Measurements from ENCODE around the gene FAM227B. TPM values are rescaled to one million over a fixed set of nuclear protein-coding genes. Genes with fewer than 3 reads are reported as not detected.

Gene FAM227B
- total RNA-seq, 1 donor from 2014 or later: 7.8 TPM

DNA sequence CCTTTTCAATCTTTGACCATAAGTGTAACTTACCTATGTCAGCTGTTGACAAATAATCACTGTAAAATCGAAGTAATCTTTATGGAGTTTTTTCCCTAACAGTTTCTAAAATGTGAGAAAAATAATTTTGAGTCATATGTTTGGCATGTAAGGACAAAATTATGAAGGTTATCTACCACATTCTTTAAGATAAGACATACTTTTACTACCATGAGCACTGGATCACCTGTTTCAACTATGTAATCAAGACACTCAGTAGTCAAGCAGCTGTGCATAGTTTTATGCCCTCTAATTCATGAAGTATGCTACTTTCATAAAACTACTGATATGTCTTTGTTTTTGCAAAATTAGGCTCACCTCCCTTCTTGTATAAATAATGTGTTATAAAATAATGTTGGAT lies 185.4 kb downstream of the FAM227B start:
- no peaks in the 10 kb centered on the region for H3K27me3 ChIP-seq (ENCODE audit: control insufficient read depth in 3 of 3, insufficient read depth in 3 of 3, low read length in 3 of 3)
- H3K4me1 ChIP-seq (ENCODE audit: control insufficient read depth in 3 of 3, insufficient read depth in 3 of 3, low read length in 3 of 3): no peaks in the 10 kb centered on the region
- no peak overlapping the region for H3K4me3 ChIP-seq (ENCODE audit: low read length in 3 of 3)
- H3K9ac ChIP-seq (ENCODE audit: low read depth in 1 of 3, low read length in 3 of 3): no peak overlapping the region
- H3K27ac ChIP-seq (ENCODE audit: low read depth, low read length): no peak overlapping the region
- H3K9me3 ChIP-seq (ENCODE audit: control insufficient read depth in 3 of 3, low read length in 3 of 3): no peaks in the 10 kb centered on the region
- no peaks in the 10 kb centered on the region for H3K36me3 ChIP-seq (ENCODE audit: control insufficient read depth in 3 of 3, insufficient read depth in 3 of 3, low read length in 3 of 3)

DNA sequence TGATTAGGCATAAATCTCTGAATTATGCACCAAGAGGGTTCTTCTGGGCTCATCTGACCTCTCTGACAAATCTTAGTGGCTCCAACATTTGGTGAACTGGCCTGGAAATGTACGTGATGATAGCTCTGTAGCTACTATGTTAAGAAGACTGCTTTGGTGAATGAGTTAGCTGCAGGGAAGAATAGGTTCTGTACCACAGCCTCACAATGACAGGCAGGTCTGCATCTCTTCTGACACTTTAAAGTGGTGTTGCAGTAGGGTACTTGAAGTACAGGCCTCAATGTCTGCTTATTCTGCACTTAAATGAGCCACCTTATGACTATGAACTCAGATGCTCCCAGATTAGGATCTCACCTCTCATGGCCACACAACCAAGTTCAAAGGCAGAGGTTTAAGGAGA lies 190.6 kb downstream of the FAM227B start:
- H3K27ac ChIP-seq (ENCODE audit: low read depth, low read length): no peak overlapping the region
- H3K9me3 ChIP-seq (ENCODE audit: control insufficient read depth in 3 of 3, low read length in 3 of 3): no peaks in the 10 kb centered on the region
- H3K27me3 ChIP-seq (ENCODE audit: control insufficient read depth in 3 of 3, insufficient read depth in 3 of 3, low read length in 3 of 3): no peaks in the 10 kb centered on the region
- H3K9ac ChIP-seq (ENCODE audit: low read depth in 1 of 3, low read length in 3 of 3): no peak overlapping the region
- H3K4me3 ChIP-seq (ENCODE audit: low read length in 3 of 3): no peak overlapping the region
- no peaks in the 10 kb centered on the region for H3K36me3 ChIP-seq (ENCODE audit: control insufficient read depth in 3 of 3, insufficient read depth in 3 of 3, low read length in 3 of 3)
- H3K4me1 ChIP-seq (ENCODE audit: control insufficient read depth in 3 of 3, insufficient read depth in 3 of 3, low read length in 3 of 3): peaks cover 0 to 5% (median 0%) of the 10 kb centered on the region in 3 donors

GRCh38 chr15:49428409-49429095 lies 192.1 kb downstream of the FAM227B start:
- peak overlapping the region in 2 of 3 donors; percentile 17 to 55 for H3K4me3 ChIP-seq (ENCODE audit: low read length in 3 of 3)
- H3K27ac ChIP-seq (ENCODE audit: low read depth, low read length): no peak overlapping the region

GRCh38 chr15:49427372-49427771 lies 193.2 kb downstream of the FAM227B start:
- H3K9ac ChIP-seq (ENCODE audit: low read depth in 1 of 3, low read length in 3 of 3): no peak overlapping the region
- H3K27ac ChIP-seq (ENCODE audit: low read depth, low read length): no peak overlapping the region
- H3K4me3 ChIP-seq (ENCODE audit: low read length in 3 of 3): peak overlapping the region in 1 of 3 donors; percentile 40

More at GRCh38 chr15:49428409-49429095, 192.1 kb downstream of the FAM227B start:
- H3K9ac ChIP-seq (ENCODE audit: low read depth in 1 of 3, low read length in 3 of 3): no peak overlapping the region
- no peaks in the 10 kb centered on the region for H3K9me3 ChIP-seq (ENCODE audit: control insufficient read depth in 3 of 3, low read length in 3 of 3)
- H3K4me1 ChIP-seq (ENCODE audit: control insufficient read depth in 3 of 3, insufficient read depth in 3 of 3, low read length in 3 of 3): peaks cover 0 to 5% (median 0%) of the 10 kb centered on the region in 3 donors
- H3K36me3 ChIP-seq (ENCODE audit: control insufficient read depth in 3 of 3, insufficient read depth in 3 of 3, low read length in 3 of 3): no peaks in the 10 kb centered on the region
- no peaks in the 10 kb centered on the region for H3K27me3 ChIP-seq (ENCODE audit: control insufficient read depth in 3 of 3, insufficient read depth in 3 of 3, low read length in 3 of 3)

DNA sequence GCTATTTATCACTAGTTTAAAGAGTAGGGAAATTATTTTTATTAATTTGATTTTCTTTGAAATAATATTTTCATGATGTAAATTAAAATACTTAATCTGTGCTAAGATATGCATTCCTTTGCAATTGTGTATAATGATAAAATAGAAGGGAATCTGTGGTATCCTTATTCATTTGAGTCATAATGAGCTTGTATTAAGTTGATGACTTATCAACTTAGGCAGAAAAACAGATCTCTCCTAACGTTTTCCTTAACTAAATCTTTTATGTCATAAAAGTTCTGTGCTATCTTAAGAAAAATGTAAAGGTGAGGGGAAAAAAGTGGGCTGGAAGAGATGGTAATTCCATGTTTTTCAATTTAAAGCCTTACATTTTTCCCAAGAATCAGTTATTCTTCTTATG lies 195.7 kb downstream of the FAM227B start:
- H3K9me3 ChIP-seq (ENCODE audit: control insufficient read depth in 3 of 3, low read length in 3 of 3): no peaks in the 10 kb centered on the region
- peaks cover 0 to 5% (median 0%) of the 10 kb centered on the region in 3 donors for H3K4me1 ChIP-seq (ENCODE audit: control insufficient read depth in 3 of 3, insufficient read depth in 3 of 3, low read length in 3 of 3)
- H3K36me3 ChIP-seq (ENCODE audit: control insufficient read depth in 3 of 3, insufficient read depth in 3 of 3, low read length in 3 of 3): no peaks in the 10 kb centered on the region
- peak overlapping the region in 1 of 3 donors; percentile 77 for H3K4me3 ChIP-seq (ENCODE audit: low read length in 3 of 3)
- peak overlapping the region in 1 of 3 donors; percentile 55 for H3K9ac ChIP-seq (ENCODE audit: low read depth in 1 of 3, low read length in 3 of 3)
- H3K27me3 ChIP-seq (ENCODE audit: control insufficient read depth in 3 of 3, insufficient read depth in 3 of 3, low read length in 3 of 3): no peaks in the 10 kb centered on the region
- no peak overlapping the region for H3K27ac ChIP-seq (ENCODE audit: low read depth, low read length)

More at GRCh38 chr15:49427372-49427771, 193.2 kb downstream of the FAM227B start:
- no peaks in the 10 kb centered on the region for H3K27me3 ChIP-seq (ENCODE audit: control insufficient read depth in 3 of 3, insufficient read depth in 3 of 3, low read length in 3 of 3)
- H3K9me3 ChIP-seq (ENCODE audit: control insufficient read depth in 3 of 3, low read length in 3 of 3): no peaks in the 10 kb centered on the region
- no peaks in the 10 kb centered on the region for H3K36me3 ChIP-seq (ENCODE audit: control insufficient read depth in 3 of 3, insufficient read depth in 3 of 3, low read length in 3 of 3)
- H3K4me1 ChIP-seq (ENCODE audit: control insufficient read depth in 3 of 3, insufficient read depth in 3 of 3, low read length in 3 of 3): peaks cover 0 to 5% (median 0%) of the 10 kb centered on the region in 3 donors

DNA sequence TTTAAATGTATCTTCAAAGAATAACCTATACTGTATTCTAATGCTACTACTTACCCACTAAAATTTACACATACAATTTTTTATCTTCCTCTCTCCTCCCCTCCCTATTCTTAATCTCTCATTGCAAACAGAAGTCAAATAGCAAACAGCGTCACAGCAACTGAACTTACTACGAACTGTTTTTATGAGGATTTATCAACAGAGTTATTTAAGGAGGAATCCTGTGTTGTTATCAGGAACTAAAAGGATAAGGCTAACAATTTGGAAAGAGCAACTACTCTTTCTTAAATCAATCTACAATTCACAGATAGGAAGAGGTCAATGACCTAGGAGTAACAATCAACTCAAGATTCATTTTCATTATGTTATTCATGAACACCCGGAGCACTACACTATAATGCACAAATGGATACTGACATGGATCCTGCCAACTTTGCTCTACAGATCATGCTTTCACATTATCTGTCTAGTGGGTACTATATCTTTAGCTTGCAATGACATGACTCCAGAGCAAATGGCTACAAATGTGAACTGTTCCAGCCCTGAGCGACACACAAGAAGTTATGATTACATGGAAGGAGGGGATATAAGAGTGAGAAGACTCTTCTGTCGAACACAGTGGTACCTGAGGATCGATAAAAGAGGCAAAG lies 196.6 kb downstream of the FAM227B start:
- Histone ChIP-seq H3K27ac (ENCODE audit: low read depth, low read length) (peak overlapping the region; percentile 9), H3K4me3 (ENCODE audit: low read length in 3 of 3) (peak overlapping the region in 2 of 3 donors; percentile 45 to 77), H3K27me3 (ENCODE audit: control insufficient read depth in 3 of 3, insufficient read depth in 3 of 3, low read length in 3 of 3) (no peaks in the 10 kb centered on the region), H3K9me3 (ENCODE audit: control insufficient read depth in 3 of 3, low read length in 3 of 3) (no peaks in the 10 kb centered on the region), H3K36me3 (ENCODE audit: control insufficient read depth in 3 of 3, insufficient read depth in 3 of 3, low read length in 3 of 3) (no peaks in the 10 kb centered on the region), H3K4me1 (ENCODE audit: control insufficient read depth in 3 of 3, insufficient read depth in 3 of 3, low read length in 3 of 3) (peaks cover 0 to 5% (median 0%) of the 10 kb centered on the region in 3 donors), H3K9ac (ENCODE audit: low read depth in 1 of 3, low read length in 3 of 3) (peak overlapping the region in 2 of 3 donors; percentile 39 to 67)

GRCh38 chr15:49423021-49423420 lies 197.6 kb downstream of the FAM227B start, which contains the start of gene FGF7:
TSS of gene FGF7 (plus strand) at chr15:49423242. CDS start at chr15:49424298, 1,056 bp downstream.
- Histone ChIP-seq H3K9ac (ENCODE audit: low read depth in 1 of 3, low read length in 3 of 3) (peak within 1 kb of the TSS; percentile 52 to 67 (median 54)), H3K9me3 (ENCODE audit: control insufficient read depth in 3 of 3, low read length in 3 of 3) (no peaks in the 10 kb centered on the region), H3K27ac (ENCODE audit: low read depth, low read length) (peak within 1 kb of the TSS; percentile 9), H3K27me3 (ENCODE audit: control insufficient read depth in 3 of 3, insufficient read depth in 3 of 3, low read length in 3 of 3) (no peaks in the 10 kb centered on the region), H3K4me3 (ENCODE audit: low read length in 3 of 3) (peak within 1 kb of the TSS; percentile 45 to 77 (median 57)), H3K36me3 (ENCODE audit: control insufficient read depth in 3 of 3, insufficient read depth in 3 of 3, low read length in 3 of 3) (no peaks in the 10 kb centered on the region), H3K4me1 (ENCODE audit: control insufficient read depth in 3 of 3, insufficient read depth in 3 of 3, low read length in 3 of 3) (no peaks in the 10 kb centered on the region)

DNA sequence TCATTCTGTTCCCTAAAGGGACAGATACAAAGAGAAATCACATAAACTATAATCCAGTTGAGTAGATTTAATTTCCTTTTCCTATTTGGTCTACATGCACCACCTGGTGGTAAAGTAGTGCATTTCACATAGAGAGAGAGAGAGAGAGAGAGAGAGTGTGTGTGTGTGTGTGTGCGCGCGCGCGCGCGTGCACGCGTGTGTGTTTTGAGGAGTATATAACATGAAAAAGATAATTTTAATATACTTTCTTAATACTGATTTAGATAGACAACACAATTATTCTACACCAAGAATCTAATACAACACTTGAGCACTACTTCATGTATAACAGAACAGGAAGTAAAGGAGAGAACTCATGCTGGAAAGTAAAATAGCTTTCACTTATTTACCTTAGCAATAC lies 198.6 kb downstream of the FAM227B start:
- H3K9me3 ChIP-seq (ENCODE audit: control insufficient read depth in 3 of 3, low read length in 3 of 3): no peaks in the 10 kb centered on the region
- H3K27ac ChIP-seq (ENCODE audit: low read depth, low read length): no peak overlapping the region
- H3K9ac ChIP-seq (ENCODE audit: low read depth in 1 of 3, low read length in 3 of 3): peak overlapping the region in 1 of 3 donors; percentile 35
- H3K27me3 ChIP-seq (ENCODE audit: control insufficient read depth in 3 of 3, insufficient read depth in 3 of 3, low read length in 3 of 3): no peaks in the 10 kb centered on the region
- H3K36me3 ChIP-seq (ENCODE audit: control insufficient read depth in 3 of 3, insufficient read depth in 3 of 3, low read length in 3 of 3): no peaks in the 10 kb centered on the region
- no peaks in the 10 kb centered on the region for H3K4me1 ChIP-seq (ENCODE audit: control insufficient read depth in 3 of 3, insufficient read depth in 3 of 3, low read length in 3 of 3)
- peak overlapping the region; percentile 35 to 57 (median 45) for H3K4me3 ChIP-seq (ENCODE audit: low read length in 3 of 3)

DNA sequence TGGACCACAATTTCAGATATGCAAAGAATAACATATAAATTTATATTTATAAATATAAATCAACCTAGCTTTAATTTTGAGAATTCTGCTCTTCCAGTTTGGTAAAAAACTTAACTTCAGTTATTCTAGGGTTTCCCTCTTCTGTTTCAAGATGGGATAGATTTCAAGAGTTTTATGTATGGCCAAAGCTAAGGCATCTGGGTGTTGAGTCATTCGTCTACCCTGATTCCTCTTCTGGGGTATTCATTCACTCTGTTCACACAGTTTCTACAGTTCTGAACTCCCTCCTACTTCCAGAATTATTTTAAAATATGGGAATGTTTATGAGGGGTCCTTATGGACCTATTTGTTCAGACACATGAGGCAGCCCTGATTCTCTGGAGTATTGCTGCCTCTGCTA lies 201.8 kb downstream of the FAM227B start:
- Histone ChIP-seq H3K27ac (ENCODE audit: low read depth, low read length) (no peak overlapping the region), H3K27me3 (ENCODE audit: control insufficient read depth in 3 of 3, insufficient read depth in 3 of 3, low read length in 3 of 3) (no peaks in the 10 kb centered on the region), H3K4me1 (ENCODE audit: control insufficient read depth in 3 of 3, insufficient read depth in 3 of 3, low read length in 3 of 3) (no peaks in the 10 kb centered on the region), H3K9ac (ENCODE audit: low read depth in 1 of 3, low read length in 3 of 3) (no peak overlapping the region), H3K9me3 (ENCODE audit: control insufficient read depth in 3 of 3, low read length in 3 of 3) (no peaks in the 10 kb centered on the region), H3K4me3 (ENCODE audit: low read length in 3 of 3) (no peak overlapping the region), H3K36me3 (ENCODE audit: control insufficient read depth in 3 of 3, insufficient read depth in 3 of 3, low read length in 3 of 3) (no peaks in the 10 kb centered on the region)

DNA sequence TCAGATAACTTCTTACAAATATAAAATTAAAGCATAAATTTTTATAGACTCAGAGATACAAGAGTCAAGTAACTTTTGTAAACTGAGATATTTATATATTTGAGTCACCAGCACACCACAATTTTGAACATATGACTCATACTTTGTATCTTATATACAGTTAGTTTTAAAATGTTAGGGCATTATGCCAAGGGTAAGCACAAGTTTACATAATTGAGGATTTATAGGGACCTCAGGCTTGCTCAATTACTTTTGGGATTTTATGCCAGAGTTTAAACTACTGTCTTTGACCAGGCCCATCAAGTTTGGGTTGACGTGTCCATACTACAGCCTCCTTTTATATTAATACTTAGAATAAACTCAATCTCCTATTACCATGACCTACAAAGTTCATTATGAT lies 205.0 kb downstream of the FAM227B start:
- Histone ChIP-seq H3K27me3 (ENCODE audit: control insufficient read depth in 3 of 3, insufficient read depth in 3 of 3, low read length in 3 of 3) (no peaks in the 10 kb centered on the region), H3K9me3 (ENCODE audit: control insufficient read depth in 3 of 3, low read length in 3 of 3) (no peaks in the 10 kb centered on the region), H3K4me1 (ENCODE audit: control insufficient read depth in 3 of 3, insufficient read depth in 3 of 3, low read length in 3 of 3) (no peaks in the 10 kb centered on the region), H3K4me3 (ENCODE audit: low read length in 3 of 3) (no peak overlapping the region), H3K36me3 (ENCODE audit: control insufficient read depth in 3 of 3, insufficient read depth in 3 of 3, low read length in 3 of 3) (no peaks in the 10 kb centered on the region), H3K9ac (ENCODE audit: low read depth in 1 of 3, low read length in 3 of 3) (no peak overlapping the region), H3K27ac (ENCODE audit: low read depth, low read length) (no peak overlapping the region)
